Measurements from ENCODE around the gene DVL2.

GRCh38 chr17:7224110-7224509 is 10.2 kb downstream of the DVL2 start:
- TF ChIP-seq RAD21 (conservative IDR thresholded peaks at IDR 0.05) (no peak), EP300 (conservative IDR thresholded peaks at IDR 0.05; ENCODE audit: poor library complexity, severe bottlenecking) (no peak), EZH2 (IDR thresholded peaks at IDR 0.05; ENCODE audit: borderline replicate concordance, insufficient read depth, low read length, poor library complexity, severe bottlenecking) (no peak), POLR2AphosphoS5 (IDR thresholded peaks at IDR 0.05) (no peak), REST (IDR thresholded peaks at IDR 0.05; ENCODE audit: borderline replicate concordance) (no peak), SMC3 (conservative IDR thresholded peaks at IDR 0.05; ENCODE audit: poor library complexity) (no peak), MXI1 (conservative IDR thresholded peaks at IDR 0.05; ENCODE audit: poor library complexity, severe bottlenecking) (no peak)
- TF ChIP-seq, protein P1, sequence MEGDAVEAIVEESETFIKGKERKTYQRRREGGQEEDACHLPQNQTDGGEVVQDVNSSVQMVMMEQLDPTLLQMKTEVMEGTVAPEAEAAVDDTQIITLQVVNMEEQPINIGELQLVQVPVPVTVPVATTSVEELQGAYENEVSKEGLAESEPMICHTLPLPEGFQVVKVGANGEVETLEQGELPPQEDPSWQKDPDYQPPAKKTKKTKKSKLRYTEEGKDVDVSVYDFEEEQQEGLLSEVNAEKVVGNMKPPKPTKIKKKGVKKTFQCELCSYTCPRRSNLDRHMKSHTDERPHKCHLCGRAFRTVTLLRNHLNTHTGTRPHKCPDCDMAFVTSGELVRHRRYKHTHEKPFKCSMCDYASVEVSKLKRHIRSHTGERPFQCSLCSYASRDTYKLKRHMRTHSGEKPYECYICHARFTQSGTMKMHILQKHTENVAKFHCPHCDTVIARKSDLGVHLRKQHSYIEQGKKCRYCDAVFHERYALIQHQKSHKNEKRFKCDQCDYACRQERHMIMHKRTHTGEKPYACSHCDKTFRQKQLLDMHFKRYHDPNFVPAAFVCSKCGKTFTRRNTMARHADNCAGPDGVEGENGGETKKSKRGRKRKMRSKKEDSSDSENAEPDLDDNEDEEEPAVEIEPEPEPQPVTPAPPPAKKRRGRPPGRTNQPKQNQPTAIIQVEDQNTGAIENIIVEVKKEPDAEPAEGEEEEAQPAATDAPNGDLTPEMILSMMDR (IDR thresholded peaks at IDR 0.05; ENCODE audit: poor library complexity, severe bottlenecking): no peak
